Mesodermal cell (in vitro differentiated cells): ENCODE results near the gene TRMT44.

ENCODE experiments used
- H3K27ac ChIP-seq: 2 replicates; pipeline ENCODE4 v1.7.0; 2013; ENCODE audit warnings: mild to moderate bottlenecking, low read depth, low read length, moderate library complexity; ENCODE audit not compliant: severe bottlenecking
- H3K36me3 ChIP-seq: 2 replicates; pipeline ENCODE4 v1.7.1; 2013; ENCODE audit warnings: mild to moderate bottlenecking, low read length, moderate library complexity; ENCODE audit not compliant: control insufficient read depth, insufficient read depth
- H3K4me1 ChIP-seq: one replicate; pipeline ENCODE4 v1.7.1; 2013; ENCODE audit warnings: mild to moderate bottlenecking, low read length; ENCODE audit not compliant: insufficient read depth, control insufficient read depth, poor library complexity, severe bottlenecking
- H3K4me3 ChIP-seq: 2 replicates; pipeline ENCODE4 v1.7.0; 2013; ENCODE audit warnings: low read length, control low read depth, mild to moderate bottlenecking; ENCODE audit not compliant: insufficient read depth, poor library complexity, severe bottlenecking; ENCODE audit errors: extremely low read depth
- H3K9me3 ChIP-seq: 2 replicates; pipeline ENCODE4 v1.7.1; 2013; ENCODE audit warnings: mild to moderate bottlenecking, low read length, moderate library complexity; ENCODE audit not compliant: control insufficient read depth
- WGBS, 2 experiments: methylation state at CpG; one replicate each; pipeline ENCODE4 v1.1.5; 2013; ENCODE audit warnings: missing lambda C conversion rate in 2 of 2; ENCODE audit not compliant: insufficient coverage in 2 of 2; 5-methylcytosine and 5-hydroxymethylcytosine counted together

The TRMT44 gene

GRCh38 chr4:8494983-8495548, 54.5 kb downstream of the TRMT44 start:
- H3K9me3 ChIP-seq, result no peaks in the 10 kb centered on the region
- H3K36me3 ChIP-seq, result no peaks in the 10 kb centered on the region
- no peaks in the 10 kb centered on the region for H3K4me1 ChIP-seq
- H3K4me3 ChIP-seq, result no peak overlapping the region
- H3K27ac ChIP-seq, result no peak overlapping the region
- WGBS, 2 experiments, result 91 to 94% methylated on average over 4 of the region's 5 CpGs

- WGBS, 2 experiments, result 88 to 89% methylated on average over 3 of the region's 3 CpGs
- H3K9me3 ChIP-seq, result no peaks in the 10 kb centered on the region
Measured at GRCh38 chr4:8495803-8496202, 55.2 kb downstream of the TRMT44 start.

GRCh38 chr4:8497762-8498161, 57.2 kb downstream of the TRMT44 start:
- Histone ChIP-seq H3K27ac (no peak overlapping the region), H3K36me3 (no peaks in the 10 kb centered on the region), H3K4me1 (peaks cover 4% of the 10 kb centered on the region), H3K4me3 (no peak overlapping the region), H3K9me3 (no peaks in the 10 kb centered on the region)
- WGBS, 2 experiments, result 95 to 100% methylated on average over 2 to 3 of the region's 3 CpGs

More at GRCh38 chr4:8495803-8496202, 55.2 kb downstream of the TRMT44 start:
- Histone ChIP-seq H3K36me3 (no peaks in the 10 kb centered on the region), H3K27ac (no peak overlapping the region), H3K4me3 (no peak overlapping the region), H3K4me1 (no peaks in the 10 kb centered on the region)

- no peaks in the 10 kb centered on the region for H3K9me3 ChIP-seq
- no peaks in the 10 kb centered on the region for H3K36me3 ChIP-seq
- no peak overlapping the region for H3K4me3 ChIP-seq
- no peak overlapping the region for H3K27ac ChIP-seq
- H3K4me1 ChIP-seq, result peaks cover 10% of the 10 kb centered on the region
- WGBS, 2 experiments, result 87 to 100% methylated on average over 1 to 5 of the region's 7 CpGs
Measured at GRCh38 chr4:8500966-8501365, 60.4 kb downstream of the TRMT44 start.

GRCh38 chr4:8501781-8502180, 61.2 kb downstream of the TRMT44 start:
- Histone ChIP-seq H3K4me1 (peaks cover 16% of the 10 kb centered on the region), H3K9me3 (no peaks in the 10 kb centered on the region), H3K4me3 (no peak overlapping the region), H3K36me3 (no peaks in the 10 kb centered on the region), H3K27ac (no peak overlapping the region)
- 91 to 97% methylated on average over 3 to 5 of the region's 5 CpGs for WGBS, 2 experiments

- no peak overlapping the region for H3K27ac ChIP-seq
- no peaks in the 10 kb centered on the region for H3K36me3 ChIP-seq
- H3K9me3 ChIP-seq, result no peaks in the 10 kb centered on the region
- WGBS, 2 experiments, result 91 to 92% methylated on average over 4 to 6 of the region's 6 CpGs
- H3K4me3 ChIP-seq, result no peak overlapping the region
- H3K4me1 ChIP-seq, result peaks cover 20% of the 10 kb centered on the region
Measured at GRCh38 chr4:8502371-8502770, 61.8 kb downstream of the TRMT44 start.

- Histone ChIP-seq H3K36me3 (no peaks in the 10 kb centered on the region), H3K4me1 (peaks cover 20% of the 10 kb centered on the region), H3K27ac (no peak overlapping the region), H3K9me3 (no peaks in the 10 kb centered on the region), H3K4me3 (no peak overlapping the region)
- 86 to 91% methylated on average over 11 to 12 of the region's 13 CpGs for WGBS, 2 experiments
Measured at GRCh38 chr4:8502836-8503585, 62.4 kb downstream of the TRMT44 start.

GRCh38 chr4:8503801-8504200, 63.2 kb downstream of the TRMT44 start:
- Histone ChIP-seq H3K9me3 (no peaks in the 10 kb centered on the region), H3K4me1 (peaks cover 20% of the 10 kb centered on the region), H3K36me3 (no peaks in the 10 kb centered on the region), H3K4me3 (no peak overlapping the region), H3K27ac (no peak overlapping the region)
- 83 to 89% methylated on average over 4 to 8 of the region's 11 CpGs for WGBS, 2 experiments

- Histone ChIP-seq H3K36me3 (no peaks in the 10 kb centered on the region), H3K27ac (no peak overlapping the region), H3K9me3 (no peaks in the 10 kb centered on the region), H3K4me3 (no peak overlapping the region), H3K4me1 (peaks cover 20% of the 10 kb centered on the region)
- 78 to 84% methylated on average over 15 of the region's 15 CpGs for WGBS, 2 experiments
Measured at GRCh38 chr4:8504279-8505007, 63.9 kb downstream of the TRMT44 start.

- WGBS, 2 experiments, result 72 to 85% methylated on average over 4 of the region's 7 CpGs
- H3K27ac ChIP-seq, result no peak overlapping the region
- no peaks in the 10 kb centered on the region for H3K9me3 ChIP-seq
- no peaks in the 10 kb centered on the region for H3K36me3 ChIP-seq
- H3K4me3 ChIP-seq, result no peak overlapping the region
- peaks cover 20% of the 10 kb centered on the region for H3K4me1 ChIP-seq
Measured at GRCh38 chr4:8505229-8505628, 64.7 kb downstream of the TRMT44 start.

- WGBS, 2 experiments, result 68 to 83% methylated on average over 3 to 5 of the region's 5 CpGs
- Histone ChIP-seq H3K27ac (no peak overlapping the region), H3K4me1 (peaks cover 20% of the 10 kb centered on the region), H3K9me3 (no peaks in the 10 kb centered on the region), H3K4me3 (no peak overlapping the region), H3K36me3 (no peaks in the 10 kb centered on the region)
Measured at GRCh38 chr4:8506006-8506372, 65.4 kb downstream of the TRMT44 start.
